ENCODE data around the gene DGKD.

DGKD gene

DNA sequence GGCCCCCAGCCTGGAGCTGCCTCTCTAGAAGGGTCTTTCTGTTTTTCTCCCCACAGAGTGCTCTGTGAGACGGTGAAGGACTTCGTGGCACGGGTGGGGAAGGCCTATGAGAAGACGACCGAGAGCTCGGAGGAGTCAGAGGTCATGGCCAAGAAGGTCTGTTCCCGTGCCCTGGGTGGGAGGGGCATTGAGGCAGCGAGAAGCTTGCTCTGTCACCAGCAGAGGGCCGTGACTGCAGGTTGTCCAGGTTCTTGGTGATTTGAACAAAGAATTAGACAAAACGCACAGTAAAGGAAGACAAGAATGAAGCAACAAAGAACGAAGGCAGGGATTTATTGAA is 93.9 kb downstream of the DGKD start:
- Histone ChIP-seq H3K9me3 (no peaks in the 10 kb centered on the region), H3K27ac (no peak overlapping the region), H3K4me3 (ENCODE audit: low read depth in 1 of 2, low read length in 1 of 2) (no peak overlapping the region), H3K4me1 (ENCODE audit: control insufficient read depth in 1 of 2, insufficient read depth in 1 of 2, low read depth in 1 of 2, low read length in 1 of 2) (no peaks in the 10 kb centered on the region), H3K36me3 (peaks cover 99% of the 10 kb centered on the region), H3K27me3 (no peaks in the 10 kb centered on the region)
- TF ChIP-seq CTCF (IDR thresholded peaks at IDR 0.05), result no peak

GRCh38 chr2:233448575-233448974 is 94.3 kb downstream of the DGKD start:
- peaks cover 100% of the 10 kb centered on the region for H3K36me3 ChIP-seq
- no peaks in the 10 kb centered on the region for H3K4me1 ChIP-seq (ENCODE audit: control insufficient read depth in 1 of 2, insufficient read depth in 1 of 2, low read depth in 1 of 2, low read length in 1 of 2)
- H3K4me3 ChIP-seq (ENCODE audit: low read depth in 1 of 2, low read length in 1 of 2), result no peak overlapping the region
- H3K27me3 ChIP-seq, result no peaks in the 10 kb centered on the region
- H3K27ac ChIP-seq, result no peak overlapping the region
- H3K9me3 ChIP-seq, result no peaks in the 10 kb centered on the region
- no peak for TF ChIP-seq CTCF (IDR thresholded peaks at IDR 0.05)

DNA sequence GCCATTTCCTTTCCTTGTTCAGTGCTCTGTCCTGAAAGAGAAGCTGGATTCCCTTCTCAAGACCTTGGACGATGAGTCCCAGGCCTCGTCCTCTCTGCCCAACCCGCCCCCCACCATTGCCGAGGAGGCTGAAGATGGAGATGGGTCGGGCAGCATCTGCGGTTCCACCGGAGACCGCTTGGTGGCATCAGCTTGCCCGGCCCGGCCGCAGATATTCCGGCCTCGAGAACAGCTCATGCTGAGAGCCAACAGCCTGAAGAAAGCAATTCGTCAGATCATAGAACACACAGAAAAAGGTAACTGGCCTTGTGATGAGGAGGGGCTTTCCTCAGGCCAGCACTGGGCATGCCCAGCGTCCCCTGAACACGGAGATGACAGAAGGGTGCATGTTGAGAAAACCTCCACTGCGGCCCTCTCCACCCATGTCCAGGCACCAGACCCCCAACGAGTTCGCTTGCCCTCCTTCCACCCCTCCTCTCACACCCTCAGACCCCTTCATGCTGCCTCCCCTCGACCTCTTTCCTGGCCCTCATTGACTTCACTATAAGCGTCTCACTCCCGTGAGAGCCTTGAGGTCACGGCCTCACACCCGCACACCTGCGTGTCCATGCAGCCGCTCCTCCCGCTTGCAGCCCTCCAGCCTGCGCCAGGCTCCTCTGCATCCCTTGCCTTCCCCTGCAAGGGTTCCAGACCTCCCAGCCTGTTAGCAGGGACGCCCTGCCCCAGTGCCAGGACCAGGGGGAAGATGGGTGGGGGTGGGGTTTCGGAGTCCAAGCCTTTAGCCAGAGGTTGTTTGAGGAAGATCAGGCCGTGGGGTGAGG is 95.0 kb downstream of the DGKD start:
- Histone ChIP-seq H3K36me3 (peaks cover 100% of the 10 kb centered on the region), H3K9me3 (no peaks in the 10 kb centered on the region), H3K4me1 (ENCODE audit: control insufficient read depth in 1 of 2, insufficient read depth in 1 of 2, low read depth in 1 of 2, low read length in 1 of 2) (no peaks in the 10 kb centered on the region), H3K4me3 (ENCODE audit: low read depth in 1 of 2, low read length in 1 of 2) (no peak overlapping the region), H3K27ac (no peak overlapping the region), H3K27me3 (no peaks in the 10 kb centered on the region)
- no peak for TF ChIP-seq CTCF (IDR thresholded peaks at IDR 0.05)

DNA sequence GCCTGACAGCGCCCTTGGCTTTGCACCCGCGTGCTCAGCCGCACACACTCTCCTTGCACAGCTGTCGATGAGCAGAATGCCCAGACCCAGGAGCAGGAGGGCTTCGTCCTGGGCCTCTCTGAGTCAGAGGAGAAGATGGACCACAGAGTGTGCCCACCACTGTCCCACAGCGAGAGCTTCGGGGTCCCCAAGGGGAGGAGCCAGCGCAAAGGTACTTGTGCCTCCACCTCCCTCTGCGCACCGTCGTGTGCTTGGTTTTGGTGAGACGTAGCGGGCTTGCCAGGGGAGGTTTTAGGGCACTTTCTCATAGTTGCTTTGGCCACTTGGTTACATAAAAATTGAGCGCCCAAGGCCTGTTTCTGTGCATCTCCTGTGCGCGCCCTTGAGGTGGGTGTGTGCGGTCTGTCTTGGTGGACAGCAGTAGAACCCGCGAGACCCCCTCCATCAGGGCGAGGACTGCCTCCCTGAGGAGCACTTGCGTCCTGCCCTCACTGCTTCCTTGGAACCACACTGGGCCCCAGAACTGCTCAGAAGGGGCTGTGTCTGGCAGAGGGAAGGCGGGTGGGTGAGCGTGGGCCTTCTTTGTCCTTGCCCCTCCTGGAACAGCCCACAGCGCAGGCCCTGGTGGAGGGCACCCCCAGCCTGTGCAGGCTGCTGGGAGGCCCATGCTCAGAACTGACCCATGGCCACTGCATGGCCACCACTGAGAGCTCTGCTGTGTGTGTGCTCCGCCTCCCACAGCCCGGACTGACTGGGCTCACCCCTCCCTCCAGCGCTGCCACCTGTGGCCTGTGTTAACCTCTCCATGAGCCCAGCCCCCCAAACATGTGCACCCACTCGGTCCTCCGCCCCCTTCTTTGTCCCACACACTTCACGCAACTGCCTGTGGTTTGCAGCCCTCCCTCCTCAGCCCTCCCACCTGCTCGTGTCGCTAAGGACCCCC is 95.9 kb downstream of the DGKD start:
- Histone ChIP-seq H3K4me1 (ENCODE audit: control insufficient read depth in 1 of 2, insufficient read depth in 1 of 2, low read depth in 1 of 2, low read length in 1 of 2) (no peaks in the 10 kb centered on the region), H3K27me3 (no peaks in the 10 kb centered on the region), H3K36me3 (peaks cover 100% of the 10 kb centered on the region), H3K4me3 (ENCODE audit: low read depth in 1 of 2, low read length in 1 of 2) (no peak overlapping the region), H3K27ac (no peak overlapping the region), H3K9me3 (no peaks in the 10 kb centered on the region)
- TF ChIP-seq CTCF (IDR thresholded peaks at IDR 0.05), result no peak

GRCh38 chr2:233450864-233451575 is 96.7 kb downstream of the DGKD start:
- H3K36me3 ChIP-seq, result peaks cover 100% of the 10 kb centered on the region
- no peak for TF ChIP-seq CTCF (IDR thresholded peaks at IDR 0.05)
- H3K27me3 ChIP-seq, result no peaks in the 10 kb centered on the region
- no peak overlapping the region for H3K27ac ChIP-seq
- H3K9me3 ChIP-seq, result no peaks in the 10 kb centered on the region
- H3K4me3 ChIP-seq (ENCODE audit: low read depth in 1 of 2, low read length in 1 of 2), result no peak overlapping the region
- no peaks in the 10 kb centered on the region for H3K4me1 ChIP-seq (ENCODE audit: control insufficient read depth in 1 of 2, insufficient read depth in 1 of 2, low read depth in 1 of 2, low read length in 1 of 2)
